ACC112 (cell line): ENCODE data around the gene MTRF1.

Experiments used
- H2AFZ ChIP-seq: fragments of 200-600 bp; sonication (generic); one replicate; pipeline ENCODE4 v1.6.0; 2017; ENCODE audit warnings: antibody characterized with exemption, low read length; ENCODE audit not compliant: unreplicated experiment
- H3K27ac ChIP-seq: fragments of 200-600 bp; sonication (generic); 2 replicates; pipeline ENCODE4 v1.5.1; 2014; ENCODE audit warnings: low read depth, mild to moderate bottlenecking, antibody characterized with exemption, low read length, moderate library complexity
- H3K27me3 ChIP-seq: fragments of 200-600 bp; sonication (generic); 2 replicates; pipeline ENCODE4 v1.6.1; 2014; ENCODE audit warnings: mild to moderate bottlenecking, antibody characterized with exemption, low read length, moderate library complexity, mixed read lengths; ENCODE audit not compliant: insufficient read depth
- H3K36me3 ChIP-seq: fragments of 200-600 bp; sonication (generic); 2 replicates; pipeline ENCODE4 v1.6.1; 2016; ENCODE audit warnings: mild to moderate bottlenecking, antibody characterized with exemption, low read length, moderate library complexity, mixed read lengths; ENCODE audit not compliant: insufficient read depth
- H3K4me1 ChIP-seq: fragments of 200-600 bp; sonication (generic); one replicate; pipeline ENCODE4 v1.6.1; 2016; ENCODE audit warnings: low read length, mixed read lengths; ENCODE audit not compliant: insufficient read depth, unreplicated experiment, control insufficient read depth
- H3K4me3 ChIP-seq: fragments of 200-600 bp; sonication (generic); 2 replicates; pipeline ENCODE4 v1.5.1; 2014; ENCODE audit warnings: mild to moderate bottlenecking, low read depth, low read length
- H3K79me2 ChIP-seq: fragments of 200-600 bp; sonication (generic); one replicate; pipeline ENCODE4 v1.6.0; 2016; ENCODE audit warnings: low read length; ENCODE audit not compliant: control insufficient read depth, unreplicated experiment, insufficient read depth

MTRF1 gene

GRCh38 chr13:41222259-41222852, 41.0 kb downstream of the MTRF1 start:
- H3K79me2 ChIP-seq = no peaks in the 10 kb centered on the region
- H3K27ac ChIP-seq = no peak overlapping the region
- H3K4me1 ChIP-seq = peaks cover 23% of the 10 kb centered on the region
- H2AFZ ChIP-seq = no peak overlapping the region
- H3K27me3 ChIP-seq = no peaks in the 10 kb centered on the region
- H3K36me3 ChIP-seq = no peaks in the 10 kb centered on the region
- no peak overlapping the region for H3K4me3 ChIP-seq

- Histone ChIP-seq H3K27ac (no peak overlapping the region), H3K36me3 (no peaks in the 10 kb centered on the region), H3K27me3 (no peaks in the 10 kb centered on the region), H3K4me3 (no peak overlapping the region), H3K4me1 (peaks cover 27% of the 10 kb centered on the region), H2AFZ (no peak overlapping the region), H3K79me2 (no peaks in the 10 kb centered on the region)
These were observed 43.0 kb downstream of the MTRF1 start for GRCh38 chr13:41220401-41220800.

- H3K36me3 ChIP-seq = no peaks in the 10 kb centered on the region
- H3K4me3 ChIP-seq = no peak overlapping the region
- no peak overlapping the region for H3K27ac ChIP-seq
- no peak overlapping the region for H2AFZ ChIP-seq
- no peaks in the 10 kb centered on the region for H3K79me2 ChIP-seq
- H3K4me1 ChIP-seq = peaks cover 12% of the 10 kb centered on the region
- no peaks in the 10 kb centered on the region for H3K27me3 ChIP-seq
These were observed 47.2 kb downstream of the MTRF1 start for GRCh38 chr13:41216160-41216559.

GRCh38 chr13:41213919-41214318, 49.5 kb downstream of the MTRF1 start:
- H2AFZ ChIP-seq = no peak overlapping the region
- H3K36me3 ChIP-seq = no peaks in the 10 kb centered on the region
- no peaks in the 10 kb centered on the region for H3K79me2 ChIP-seq
- no peak overlapping the region for H3K4me3 ChIP-seq
- peaks cover 8% of the 10 kb centered on the region for H3K4me1 ChIP-seq
- H3K27ac ChIP-seq = no peak overlapping the region
- H3K27me3 ChIP-seq = no peaks in the 10 kb centered on the region

- no peak overlapping the region for H3K4me3 ChIP-seq
- H2AFZ ChIP-seq = no peak overlapping the region
- peaks cover 5% of the 10 kb centered on the region for H3K4me1 ChIP-seq
- no peaks in the 10 kb centered on the region for H3K27me3 ChIP-seq
- H3K36me3 ChIP-seq = no peaks in the 10 kb centered on the region
- H3K79me2 ChIP-seq = no peaks in the 10 kb centered on the region
- no peak overlapping the region for H3K27ac ChIP-seq
These were observed 50.1 kb downstream of the MTRF1 start for GRCh38 chr13:41213316-41213715.

- no peak overlapping the region for H3K4me3 ChIP-seq
- no peaks in the 10 kb centered on the region for H3K36me3 ChIP-seq
- no peak overlapping the region for H3K27ac ChIP-seq
- peaks cover 5% of the 10 kb centered on the region for H3K4me1 ChIP-seq
- H3K27me3 ChIP-seq = no peaks in the 10 kb centered on the region
- H2AFZ ChIP-seq = no peak overlapping the region
- no peaks in the 10 kb centered on the region for H3K79me2 ChIP-seq
These were observed 50.5 kb downstream of the MTRF1 start for GRCh38 chr13:41212881-41213280.

GRCh38 chr13:41211062-41211461, 52.3 kb downstream of the MTRF1 start:
- no peak overlapping the region for H3K4me3 ChIP-seq
- no peaks in the 10 kb centered on the region for H3K36me3 ChIP-seq
- no peak overlapping the region for H3K27ac ChIP-seq
- H3K79me2 ChIP-seq = no peaks in the 10 kb centered on the region
- H2AFZ ChIP-seq = no peak overlapping the region
- peaks cover 3% of the 10 kb centered on the region for H3K4me1 ChIP-seq
- no peaks in the 10 kb centered on the region for H3K27me3 ChIP-seq

GRCh38 chr13:41206467-41206866, 56.9 kb downstream of the MTRF1 start:
- Histone ChIP-seq H3K36me3 (no peaks in the 10 kb centered on the region), H3K27ac (no peak overlapping the region), H3K4me1 (no peaks in the 10 kb centered on the region), H2AFZ (no peak overlapping the region), H3K79me2 (no peaks in the 10 kb centered on the region), H3K27me3 (no peaks in the 10 kb centered on the region), H3K4me3 (no peak overlapping the region)

- Histone ChIP-seq H3K27ac (no peak overlapping the region), H3K79me2 (no peaks in the 10 kb centered on the region), H3K4me1 (no peaks in the 10 kb centered on the region), H2AFZ (no peak overlapping the region), H3K27me3 (no peaks in the 10 kb centered on the region), H3K36me3 (no peaks in the 10 kb centered on the region), H3K4me3 (no peak overlapping the region)
These were observed 59.6 kb downstream of the MTRF1 start for GRCh38 chr13:41203810-41204209.

- Histone ChIP-seq H3K27me3 (no peaks in the 10 kb centered on the region), H3K4me3 (no peak overlapping the region), H3K79me2 (no peaks in the 10 kb centered on the region), H3K36me3 (no peaks in the 10 kb centered on the region), H2AFZ (no peak overlapping the region), H3K4me1 (peaks cover 3% of the 10 kb centered on the region), H3K27ac (no peak overlapping the region)
These were observed 63.2 kb downstream of the MTRF1 start for GRCh38 chr13:41200126-41200525.

- Histone ChIP-seq H3K4me3 (no peak overlapping the region), H3K27me3 (no peaks in the 10 kb centered on the region), H3K27ac (no peak overlapping the region), H2AFZ (no peak overlapping the region), H3K4me1 (peaks cover 4% of the 10 kb centered on the region), H3K79me2 (no peaks in the 10 kb centered on the region), H3K36me3 (no peaks in the 10 kb centered on the region)
These were observed 63.9 kb downstream of the MTRF1 start for GRCh38 chr13:41199526-41199925.
